NT2/D1 (cell line): Measurements from ENCODE around the gene KCNN3.
"Not testable (repeated sequence)": the region's sequence is repeated elsewhere in the genome, so short reads cannot be mapped to it uniquely, and the experiment has no call there.

Source experiments
- SUZ12 ChIP-seq: IDR thresholded peaks from 2 replicates; pipeline ENCODE4 v1.6.1; 2011; ENCODE audit not compliant: insufficient read length, insufficient read depth; ENCODE audit errors: extremely low read depth
- YY1 ChIP-seq: IDR thresholded peaks from 2 replicates; pipeline ENCODE4 v1.6.1; 2011; ENCODE audit not compliant: insufficient read length, insufficient read depth
- ZNF274 ChIP-seq: IDR thresholded peaks from 2 replicates; pipeline ENCODE4 v1.6.1; 2011; ENCODE audit warnings: mild to moderate bottlenecking, low read depth, low read length

DNA sequence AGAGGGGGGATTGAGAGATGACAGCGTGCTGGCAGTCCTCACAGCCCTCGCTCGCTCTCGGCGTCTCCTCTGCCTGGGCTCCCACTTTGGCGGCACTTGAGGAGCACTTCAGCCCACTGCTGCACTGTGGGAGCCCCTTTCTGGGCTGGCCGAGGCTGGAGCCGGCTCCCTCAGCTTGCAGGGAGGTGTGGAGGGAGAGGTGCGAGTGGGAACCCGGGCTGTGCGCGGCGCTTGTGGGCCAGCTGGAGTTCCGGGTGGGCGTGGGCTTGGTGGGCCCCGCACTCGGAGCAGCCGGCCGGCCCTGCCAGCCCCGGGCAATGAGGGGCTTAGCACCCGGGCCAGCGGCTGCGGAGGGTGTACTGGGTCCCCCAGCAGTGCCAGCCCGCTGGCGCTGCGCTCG is 192.2 kb downstream of the KCNN3 start:
- not testable (repeated sequence) for TF ChIP-seq SUZ12, YY1, ZNF274
